A549 (cell line): ENCODE data around the gene PPIF. TPM values are rescaled to one million over a fixed set of nuclear protein-coding genes. Genes with fewer than 3 reads are reported as not detected.

ENCODE experiments used
- ATAC-seq, 2 experiments: fragments of 200-7000 bp in 1 of 2; fragments of >200 bp in 1 of 2; cut with Nextera tagmentation in 1 of 2; cut with Tn5 transposase in 1 of 2; 3 replicates each; pipeline versions ENCODE4 v1.8.0 to v1.9.1; 2018 to 2020; ENCODE audit warnings: mild to moderate bottlenecking in 1 of 2, moderate library complexity in 1 of 2
- CTCF ChIA-PET: fragments of 300-600 bp; sonication (Branson Sonifier 250); formaldehyde crosslinking; extraction: SDS; loops from one replicate; lab custom pipeline; 2021; ENCODE audit warnings: antibody characterized with exemption, inconsistent platforms; lab: Yijun Ruan, JAX
- POLR2A ChIA-PET: fragments of 350-600 bp; formaldehyde crosslinking; extraction: SDS; loops from one replicate; lab custom pipeline; 2021; ENCODE audit warnings: antibody characterized with exemption, inconsistent platforms; lab: Yijun Ruan, JAX
- DNase-seq, 2 experiments: peaks; one replicate each; pipeline versions ENCODE4 v3.0.0 to v3.0.0-alpha.2; 2011 to 2016; ENCODE audit warnings: low read depth in 1 of 2, low spot score in 1 of 2
- FAIRE-seq: peaks from 2 replicates; lab custom pipeline; 2011; peaks lifted over from hg19 to GRCh38; lab: Jason Lieb, UNC
- H3K27ac ChIP-seq, 2 experiments: fragments of >200 bp; sonication (Bioruptor Twin); formaldehyde crosslinking; 3 replicates each; pipeline ENCODE4 v1.5.1; 2016 to 2017
- H3K4me1 ChIP-seq: fragments of >200 bp; sonication (Bioruptor Twin); formaldehyde crosslinking; 3 replicates; pipeline ENCODE4 v1.6.1; 2016
- H3K4me2 ChIP-seq: fragments of >200 bp; sonication (Bioruptor Twin); formaldehyde crosslinking; 3 replicates; pipeline ENCODE4 v1.6.1; 2016
- H3K4me3 ChIP-seq: fragments of >200 bp; sonication (Bioruptor Twin); formaldehyde crosslinking; 3 replicates; pipeline ENCODE4 v1.5.1; 2016
- H3K9me3 ChIP-seq: fragments of >200 bp; sonication (Bioruptor Twin); formaldehyde crosslinking; 3 replicates; pipeline ENCODE4 v1.6.1; 2016
- FOSB ChIP-seq: fragments of 250-450 bp; sonication (Bioruptor Pico); IDR thresholded peaks from 2 replicates; pipeline ENCODE4 v1.5.0; 2020; ENCODE audit warnings: mild to moderate bottlenecking, moderate library complexity
- FOSL2 ChIP-seq, 2 experiments: fragments of 450-650 bp in 1 of 2; fragments of >200 bp in 1 of 2; sonication (Bioruptor Twin) in 1 of 2; formaldehyde crosslinking; IDR thresholded peaks; 2 replicates each; pipeline versions ENCODE4 v1.5.0 to v1.6.1; 2016 to 2020; ENCODE audit warnings: mild to moderate bottlenecking in 1 of 2, moderate library complexity in 1 of 2
- GATA3 ChIP-seq: IDR thresholded peaks from 2 replicates; pipeline ENCODE4 v1.6.1; 2012; ENCODE audit warnings: borderline replicate concordance
- HES2 ChIP-seq: fragments of >200 bp; sonication (Bioruptor Twin); formaldehyde crosslinking; IDR thresholded peaks from 2 replicates; pipeline ENCODE4 v1.6.1; 2016
- HOXA7 ChIP-seq: fragments of 250-450 bp; sonication (Bioruptor Pico); IDR thresholded peaks from 2 replicates; pipeline ENCODE4 v1.5.0; 2020; ENCODE audit warnings: mild to moderate bottlenecking, moderate library complexity
- HOXB13 ChIP-seq: fragments of 250-450 bp; sonication (Bioruptor Pico); IDR thresholded peaks from 2 replicates; pipeline ENCODE4 v1.5.0; 2020; ENCODE audit warnings: low read depth, mild to moderate bottlenecking, moderate library complexity
- JUN ChIP-seq, 2 experiments: fragments of >200 bp; sonication (Bioruptor Twin); formaldehyde crosslinking; IDR thresholded peaks; 2 replicates in 1 of 2; 3 replicates in 1 of 2; pipeline ENCODE4 v1.6.1; 2016 to 2017
- MAX ChIP-seq: IDR thresholded peaks from 2 replicates; pipeline ENCODE4 v1.6.1; 2012
- MAZ ChIP-seq: fragments of 150-350 bp; IDR thresholded peaks from 2 replicates; pipeline ENCODE4 v1.6.1; 2014; ENCODE audit warnings: antibody characterized with exemption, low read depth, low read length, borderline replicate concordance
- NPAS2 ChIP-seq: fragments of 250-450 bp; sonication (Bioruptor Pico); IDR thresholded peaks from 2 replicates; pipeline ENCODE4 v1.8.0; 2022; ENCODE audit warnings: mild to moderate bottlenecking, moderate library complexity, borderline replicate concordance
- PHF8 ChIP-seq: fragments of 200-600 bp; sonication (generic); IDR thresholded peaks from 2 replicates; pipeline ENCODE4 v1.6.1; 2016; ENCODE audit warnings: low read depth, mild to moderate bottlenecking, antibody characterized with exemption, moderate library complexity, borderline replicate concordance
- POLR2A ChIP-seq: IDR thresholded peaks from 2 replicates; pipeline ENCODE4 v1.6.1; 2012; ENCODE audit warnings: mild to moderate bottlenecking, low read length
- RAD21 ChIP-seq, 2 experiments: fragments of >200 bp in 1 of 2; sonication (Bioruptor Twin) in 1 of 2; formaldehyde crosslinking in 1 of 2; IDR thresholded peaks in 1 of 2; conservative IDR thresholded peaks in 1 of 2; 2 replicates in 1 of 2; 3 replicates in 1 of 2; pipeline ENCODE4 v1.6.1; 2012 to 2018; ENCODE audit warnings: inconsistent platforms in 1 of 2
- RARB ChIP-seq: fragments of 250-450 bp; sonication (Bioruptor Pico); IDR thresholded peaks from 2 replicates; pipeline ENCODE4 v1.8.0; 2021; ENCODE audit warnings: mild to moderate bottlenecking, moderate library complexity
- RNF2 ChIP-seq: fragments of 200-600 bp; sonication (generic); IDR thresholded peaks from 2 replicates; pipeline ENCODE4 v1.6.1; 2016; ENCODE audit warnings: low read depth, mild to moderate bottlenecking, antibody characterized with exemption, moderate library complexity, borderline replicate concordance
- SMC3 ChIP-seq: fragments of >200 bp; sonication (Bioruptor Twin); formaldehyde crosslinking; IDR thresholded peaks from 3 replicates; pipeline ENCODE4 v1.6.1; 2018; ENCODE audit warnings: inconsistent platforms
- WGBS: methylation state at CpG from one replicate; pipeline ENCODE4 v1.1.6; 2017; ENCODE audit errors: missing lambda C conversion rate; 5-methylcytosine and 5-hydroxymethylcytosine counted together
- polyA minus RNA-seq: library from RNA; depleted of rRNA, polyadenylated mRNA; stranded (reverse); fragments of >200 nt; gene quantifications from 2 replicates; pipeline ENCODE4 v1.2.3, GENCODE V29; 2011; rRNA and poly(A)+ RNA removed
- polyA plus RNA-seq, 4 experiments: library from polyadenylated mRNA; depleted of rRNA in 3 of 4; stranded (reverse); fragments of >200 nt; fragmentation: RNase III in 1 of 4; extraction: RNeasy Plus Mini Kit Qiagen cat#74134 plus additional on column Dnase treatment in 1 of 4; gene quantifications; 2 replicates in 3 of 4; 3 replicates in 1 of 4; pipeline ENCODE4 v1.2.3, GENCODE V29; 2011 to 2017
- TF ChIP-seq, protein P1 (sequence below): IDR thresholded peaks from 2 replicates; pipeline ENCODE4 v1.6.1; 2012; ENCODE audit warnings: low read depth, borderline replicate concordance
- TF ChIP-seq, protein P2 (sequence below): fragments of >200 bp; sonication (Bioruptor Twin); formaldehyde crosslinking; IDR thresholded peaks from 3 replicates; pipeline ENCODE4 v1.6.1; 2016
- TF ChIP-seq, protein P3 (sequence below): fragments of >200 bp; sonication (Bioruptor Twin); formaldehyde crosslinking; IDR thresholded peaks from 3 replicates; pipeline ENCODE4 v1.5.1; 2016

The PPIF gene
- 44.8 and 51.9 TPM in 2 replicates for polyA plus RNA-seq (2011; rRNA removed)
- polyA plus RNA-seq (2012; cell fraction: cytosol; rRNA removed) = 163 and 170 TPM in 2 replicates
- polyA plus RNA-seq (2012; cell fraction: nucleus; rRNA removed) = 212 and 232 TPM in 2 replicates
- 73.1 to 95.5 TPM (median 75.0 TPM) in 3 replicates for polyA plus RNA-seq (2017; fragmentation: RNase III; extraction: RNeasy Plus Mini Kit Qiagen cat#74134 plus additional on column Dnase treatment)
- polyA minus RNA-seq = 42.8 and 64.9 TPM in 2 replicates

DNA sequence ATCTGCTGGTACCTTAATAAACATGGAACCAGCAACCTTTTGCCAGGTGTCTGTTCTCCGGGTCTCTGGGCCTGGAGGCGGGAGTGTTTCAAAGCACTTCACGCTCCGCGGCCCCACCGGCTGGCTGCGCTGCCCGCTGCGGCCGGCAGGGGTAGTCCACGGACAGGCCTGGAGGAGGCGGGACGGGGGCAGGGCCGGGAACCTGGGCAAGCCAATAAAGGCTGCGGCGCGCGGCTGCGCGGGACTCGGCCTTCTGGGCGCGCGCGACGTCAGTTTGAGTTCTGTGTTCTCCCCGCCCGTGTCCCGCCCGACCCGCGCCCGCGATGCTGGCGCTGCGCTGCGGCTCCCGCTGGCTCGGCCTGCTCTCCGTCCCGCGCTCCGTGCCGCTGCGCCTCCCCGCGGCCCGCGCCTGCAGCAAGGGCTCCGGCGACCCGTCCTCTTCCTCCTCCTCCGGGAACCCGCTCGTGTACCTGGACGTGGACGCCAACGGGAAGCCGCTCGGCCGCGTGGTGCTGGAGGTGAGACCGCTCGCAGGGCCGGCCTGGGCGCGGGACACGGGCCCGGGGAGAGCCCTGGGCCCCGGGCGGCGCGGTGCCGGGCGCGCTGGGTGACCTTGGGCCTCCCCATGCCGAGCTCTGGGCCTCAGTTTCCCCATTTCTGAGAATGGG is at the start of gene PPIF:
TSS of gene PPIF (plus strand) at position 244 of the 668 bp plus-strand sequence. CDS start at position 324, 80 bp downstream.
- no peaks in the 10 kb centered on the region for H3K9me3 ChIP-seq
- H3K4me3 ChIP-seq = peak within 1 kb of the TSS; percentile 84
- ChIA-PET CTCF (interaction anchor here (0.8 to 3.3 kb wide), 16 partner anchors 11 to 151 kb away, joined by 3 to 37 read pairs (median 4); no protein-coding TSS in a partner anchor), POLR2A (no interaction called here)
- ATAC-seq (peak; percentile 86 to 90), DNase-seq (peak; percentile 74 to 91), FAIRE-seq (no peak)
- peaks cover 18% of the 10 kb centered on the region for H3K4me1 ChIP-seq
- peak within 1 kb of the TSS; percentile 89 to 97 for H3K27ac ChIP-seq
- 1% methylated on average over 47 of the region's 77 CpGs for WGBS
- peak within 1 kb of the TSS; percentile 99 for H3K4me2 ChIP-seq
- TF ChIP-seq, protein P1, sequence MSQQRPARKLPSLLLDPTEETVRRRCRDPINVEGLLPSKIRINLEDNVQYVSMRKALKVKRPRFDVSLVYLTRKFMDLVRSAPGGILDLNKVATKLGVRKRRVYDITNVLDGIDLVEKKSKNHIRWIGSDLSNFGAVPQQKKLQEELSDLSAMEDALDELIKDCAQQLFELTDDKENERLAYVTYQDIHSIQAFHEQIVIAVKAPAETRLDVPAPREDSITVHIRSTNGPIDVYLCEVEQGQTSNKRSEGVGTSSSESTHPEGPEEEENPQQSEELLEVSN = peak; percentile 70
- TF ChIP-seq RAD21 (conservative IDR thresholded peaks at IDR 0.05 in 1 of 2, IDR thresholded peaks at IDR 0.05 in 1 of 2) (peak; percentile 50 to 70; a peak in 4 of 5 replicates), GATA3 (no peak), HES2 (no peak), FOSB (no peak), RARB (CRISPR knock-in tag) (no peak), MAZ (0 out of 2 replicates have a peak, but pooled peaks have one; percentile 71), NPAS2 (CRISPR knock-in tag) (peak; percentile 15; the same call in 1 of the 2 replicates), HOXA7 (no peak), HOXB13 (CRISPR knock-in tag) (no peak), SMC3 (peak; percentile 70), RNF2 (no peak), PHF8 (peak; percentile 79), JUN (IDR thresholded peaks at IDR 0.05) (peak; percentile 63 to 88; a peak in 4 of 5 replicates), POLR2A (peak; percentile 89)
- TF ChIP-seq, protein P2, sequence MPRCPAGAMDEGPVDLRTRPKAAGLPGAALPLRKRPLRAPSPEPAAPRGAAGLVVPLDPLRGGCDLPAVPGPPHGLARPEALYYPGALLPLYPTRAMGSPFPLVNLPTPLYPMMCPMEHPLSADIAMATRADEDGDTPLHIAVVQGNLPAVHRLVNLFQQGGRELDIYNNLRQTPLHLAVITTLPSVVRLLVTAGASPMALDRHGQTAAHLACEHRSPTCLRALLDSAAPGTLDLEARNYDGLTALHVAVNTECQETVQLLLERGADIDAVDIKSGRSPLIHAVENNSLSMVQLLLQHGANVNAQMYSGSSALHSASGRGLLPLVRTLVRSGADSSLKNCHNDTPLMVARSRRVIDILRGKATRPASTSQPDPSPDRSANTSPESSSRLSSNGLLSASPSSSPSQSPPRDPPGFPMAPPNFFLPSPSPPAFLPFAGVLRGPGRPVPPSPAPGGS = peak; percentile 88
- TF ChIP-seq, protein P3, sequence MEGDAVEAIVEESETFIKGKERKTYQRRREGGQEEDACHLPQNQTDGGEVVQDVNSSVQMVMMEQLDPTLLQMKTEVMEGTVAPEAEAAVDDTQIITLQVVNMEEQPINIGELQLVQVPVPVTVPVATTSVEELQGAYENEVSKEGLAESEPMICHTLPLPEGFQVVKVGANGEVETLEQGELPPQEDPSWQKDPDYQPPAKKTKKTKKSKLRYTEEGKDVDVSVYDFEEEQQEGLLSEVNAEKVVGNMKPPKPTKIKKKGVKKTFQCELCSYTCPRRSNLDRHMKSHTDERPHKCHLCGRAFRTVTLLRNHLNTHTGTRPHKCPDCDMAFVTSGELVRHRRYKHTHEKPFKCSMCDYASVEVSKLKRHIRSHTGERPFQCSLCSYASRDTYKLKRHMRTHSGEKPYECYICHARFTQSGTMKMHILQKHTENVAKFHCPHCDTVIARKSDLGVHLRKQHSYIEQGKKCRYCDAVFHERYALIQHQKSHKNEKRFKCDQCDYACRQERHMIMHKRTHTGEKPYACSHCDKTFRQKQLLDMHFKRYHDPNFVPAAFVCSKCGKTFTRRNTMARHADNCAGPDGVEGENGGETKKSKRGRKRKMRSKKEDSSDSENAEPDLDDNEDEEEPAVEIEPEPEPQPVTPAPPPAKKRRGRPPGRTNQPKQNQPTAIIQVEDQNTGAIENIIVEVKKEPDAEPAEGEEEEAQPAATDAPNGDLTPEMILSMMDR = peak; percentile 88
- TF ChIP-seq, all 56 proteins: peak for 10

DNA sequence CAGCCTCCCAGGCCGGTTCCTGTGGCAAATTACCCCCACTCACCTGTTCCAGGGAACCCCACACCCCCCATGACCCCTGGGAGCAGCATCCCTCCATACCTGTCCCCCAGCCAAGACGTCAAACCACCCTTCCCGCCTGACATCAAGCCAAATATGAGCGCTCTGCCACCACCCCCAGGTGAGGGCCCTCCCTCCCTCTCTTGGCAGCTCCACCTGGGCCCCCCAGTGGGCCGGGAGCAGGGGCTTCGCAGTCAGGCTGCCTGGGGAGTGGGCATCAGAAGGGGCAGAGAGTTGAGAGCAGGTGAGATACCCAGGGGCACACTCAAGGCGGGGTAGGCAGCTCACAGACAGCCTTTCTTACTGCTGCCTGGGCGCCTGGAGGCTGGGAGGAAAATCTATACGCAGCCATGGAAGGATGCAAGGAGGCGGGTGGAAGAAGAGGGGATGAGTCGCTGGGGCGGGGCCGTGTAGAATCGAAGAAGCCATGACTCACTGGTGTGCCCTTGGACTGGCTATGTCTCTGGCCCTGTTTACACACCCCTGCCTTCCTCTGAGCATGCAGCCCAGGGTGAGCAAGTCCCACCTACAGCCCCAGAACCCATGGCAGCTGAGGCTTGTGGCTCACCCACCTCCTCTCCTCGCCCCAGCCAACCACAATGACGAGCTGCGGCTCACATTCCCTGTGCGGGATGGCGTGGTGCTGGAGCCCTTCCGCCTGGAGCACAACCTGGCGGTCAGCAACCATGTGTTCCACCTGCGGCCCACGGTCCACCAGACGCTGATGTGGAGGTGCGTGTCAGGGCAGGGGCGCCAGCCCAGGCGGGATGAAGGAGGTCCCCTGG is 48.6 kb upstream of the PPIF start:
- no peak for FAIRE-seq
- DNase-seq = peak; percentile 84 to 87
- ChIA-PET POLR2A (no interaction called here), CTCF (no interaction called here)
- Histone ChIP-seq H3K9me3 (no peaks in the 10 kb centered on the region), H3K4me1 (peaks cover 42% of the 10 kb centered on the region), H3K4me3 (no peak overlapping the region), H3K27ac (peak overlapping the region; percentile 62 to 89), H3K4me2 (peak overlapping the region; percentile 62)
- peak; percentile 84 to 92 for ATAC-seq
- TF ChIP-seq RARB (CRISPR knock-in tag) = no peak
- peak; percentile 58; the same call in 1 of the 2 replicates for TF ChIP-seq MAX
- 0 out of 2 replicates have a peak, but pooled peaks have one; percentile 35 for TF ChIP-seq FOSL2 (IDR thresholded peaks at IDR 0.05)
- TF ChIP-seq FOSL2 (CRISPR knock-in tag; IDR thresholded peaks at IDR 0.05) = peak; percentile 76
- 55% methylated on average over 22 of the region's 27 CpGs for WGBS
